Erythroblast (primary cell): ENCODE results near the gene KRTAP1-1.

ENCODE experiments used
- GATA1 ChIP-seq: IDR thresholded peaks from 2 replicates; pipeline ENCODE4 v1.6.1; 2011; ENCODE audit warnings: low read depth, mild to moderate bottlenecking, control low read depth, low read length, moderate library complexity
- POLR2A ChIP-seq: IDR thresholded peaks from 2 replicates; pipeline ENCODE4 v1.6.1; 2011; ENCODE audit warnings: mild to moderate bottlenecking, low read length

GRCh38 chr17:41065829-41066624, 24.8 kb upstream of the KRTAP1-1 start, which contains the start of gene KRTAP2-4:
- TF ChIP-seq POLR2A = no peak
- TF ChIP-seq GATA1 = no peak
